SW 1271 (cell line): ENCODE measurements around the gene C7.
"Not testable (repeated sequence)": the region's sequence is repeated elsewhere in the genome, so short reads cannot be mapped to it uniquely, and the experiment has no call there.

Experiments
- DNase-seq, 2 experiments: peaks; one replicate each; lab custom pipeline; 2025; lab: John Stamatoyannopoulos, UW

Gene C7

GRCh38 chr5:40909264-40909663 lies at the start of gene C7:
Gene C7, plus strand, starts transcription at chr5:40909497. Its CDS starts 114 bp downstream, at chr5:40909611.
- no peak for DNase-seq

- no peak for DNase-seq
These were observed 48.6 kb upstream of the C7 start for GRCh38 chr5:40860711-40861110.

- not testable (repeated sequence) for DNase-seq
These were observed 44.3 kb upstream of the C7 start for GRCh38 chr5:40865004-40865403.

GRCh38 chr5:40866844-40867243 lies 42.5 kb upstream of the C7 start:
- no peak for DNase-seq

- no peak for DNase-seq
These were observed 39.9 kb upstream of the C7 start for GRCh38 chr5:40869384-40869783.

GRCh38 chr5:40871177-40871576 lies 38.1 kb upstream of the C7 start:
- no peak for DNase-seq

- DNase-seq = not testable (repeated sequence)
These were observed 37.0 kb upstream of the C7 start for GRCh38 chr5:40872253-40872652.

GRCh38 chr5:40873286-40873880 lies 35.9 kb upstream of the C7 start:
- DNase-seq = no peak

- no peak for DNase-seq
These were observed 33.3 kb upstream of the C7 start for GRCh38 chr5:40875958-40876357.

- DNase-seq = no peak
These were observed 31.8 kb upstream of the C7 start for GRCh38 chr5:40877371-40877988.

GRCh38 chr5:40879163-40879942 lies 29.9 kb upstream of the C7 start:
- peak; percentile 4 to 78 for DNase-seq

- DNase-seq = no peak
These were observed 27.0 kb upstream of the C7 start for GRCh38 chr5:40882291-40882690.

GRCh38 chr5:40883051-40883450 lies 26.2 kb upstream of the C7 start:
- DNase-seq = not testable (repeated sequence)

GRCh38 chr5:40895440-40896425 lies 13.6 kb upstream of the C7 start:
- DNase-seq = not testable (repeated sequence)

GRCh38 chr5:40904205-40904993 lies 4.9 kb upstream of the C7 start:
- peak; percentile 20 to 71 for DNase-seq

- no peak for DNase-seq
These were observed 4.3 kb upstream of the C7 start for GRCh38 chr5:40904994-40905306.

- no peak for DNase-seq
These were observed 2.9 kb upstream of the C7 start for GRCh38 chr5:40906351-40906751.

GRCh38 chr5:40909723-40910122 lies 426 bp downstream of the C7 start:
- no peak for DNase-seq

GRCh38 chr5:40911266-40911665 lies 2.0 kb downstream of the C7 start:
- DNase-seq = no peak

- no peak for DNase-seq
These were observed 5.5 kb downstream of the C7 start for GRCh38 chr5:40914835-40915234.

GRCh38 chr5:40915341-40915926 lies 6.1 kb downstream of the C7 start:
- no peak for DNase-seq
